WERI-Rb-1 (cell line): ENCODE data around the gene RAPGEF1.
"Not testable (repeated sequence)": the region's sequence is repeated elsewhere in the genome, so short reads cannot be mapped to it uniquely, and the experiment has no call there.

ENCODE experiments used
- DNase-seq: peaks from one replicate; pipeline ENCODE4 v3.0.0-alpha.2; 2020
- H3K27ac ChIP-seq: fragments of 250-450 bp; sonication (Bioruptor Pico); 2 replicates; pipeline ENCODE4 v1.5.1; 2020; ENCODE audit warnings: mild to moderate bottlenecking, moderate library complexity
- H3K27me3 ChIP-seq: fragments of 250-450 bp; sonication (Bioruptor Pico); 2 replicates; pipeline ENCODE4 v1.5.1; 2021; ENCODE audit warnings: mild to moderate bottlenecking, low read depth, moderate library complexity; ENCODE audit not compliant: insufficient read depth, severe bottlenecking
- H3K36me3 ChIP-seq: fragments of 250-450 bp; sonication (Bioruptor Pico); 2 replicates; pipeline ENCODE4 v1.5.1; 2020; ENCODE audit warnings: mild to moderate bottlenecking, moderate library complexity
- H3K4me3 ChIP-seq: 2 replicates; pipeline ENCODE4 v1.5.1; 2011; ENCODE audit warnings: low read depth, mild to moderate bottlenecking, control low read depth, low read length
- H3K9me3 ChIP-seq: fragments of 250-450 bp; sonication (Bioruptor Pico); 2 replicates; pipeline ENCODE4 v1.5.1; 2021; ENCODE audit warnings: mild to moderate bottlenecking, moderate library complexity; ENCODE audit not compliant: severe bottlenecking
- CTCF ChIP-seq: IDR thresholded peaks from 2 replicates; pipeline ENCODE4 v1.5.1; 2011; ENCODE audit warnings: low read depth, mild to moderate bottlenecking, control low read depth, inconsistent platforms, low read length

RAPGEF1 gene

GRCh38 chr9:131658377-131659129, 81.3 kb downstream of the RAPGEF1 start:
- no peaks in the 10 kb centered on the region for H3K27me3 ChIP-seq
- no peak for DNase-seq
- no peaks in the 10 kb centered on the region for H3K36me3 ChIP-seq
- H3K9me3 ChIP-seq, result no peaks in the 10 kb centered on the region
- no peak overlapping the region for H3K27ac ChIP-seq
- no peak overlapping the region for H3K4me3 ChIP-seq
- TF ChIP-seq CTCF, result no peak

DNA sequence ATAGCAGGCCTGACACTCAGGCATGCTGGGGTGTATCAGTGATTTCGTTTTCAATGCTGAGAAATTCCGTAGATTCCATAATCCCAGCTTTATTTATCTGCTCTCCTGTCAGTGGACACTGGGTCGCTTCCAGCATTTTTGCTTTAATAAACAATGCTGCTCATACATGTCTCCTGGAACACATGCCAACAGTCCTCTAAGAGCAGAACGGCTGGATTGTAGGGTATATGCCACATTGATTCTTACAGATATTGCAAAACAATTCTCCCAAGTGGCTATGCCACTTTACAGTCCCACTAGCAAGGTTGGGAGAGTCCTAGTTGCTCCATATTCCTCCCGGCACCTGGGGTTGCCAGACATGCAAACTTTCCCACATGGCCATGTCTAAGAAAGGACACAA, 81.9 kb downstream of the RAPGEF1 start:
- Histone ChIP-seq H3K9me3 (no peaks in the 10 kb centered on the region), H3K36me3 (no peaks in the 10 kb centered on the region), H3K4me3 (no peak overlapping the region), H3K27ac (no peak overlapping the region), H3K27me3 (no peaks in the 10 kb centered on the region)
- no peak for DNase-seq
- no peak for TF ChIP-seq CTCF

DNA sequence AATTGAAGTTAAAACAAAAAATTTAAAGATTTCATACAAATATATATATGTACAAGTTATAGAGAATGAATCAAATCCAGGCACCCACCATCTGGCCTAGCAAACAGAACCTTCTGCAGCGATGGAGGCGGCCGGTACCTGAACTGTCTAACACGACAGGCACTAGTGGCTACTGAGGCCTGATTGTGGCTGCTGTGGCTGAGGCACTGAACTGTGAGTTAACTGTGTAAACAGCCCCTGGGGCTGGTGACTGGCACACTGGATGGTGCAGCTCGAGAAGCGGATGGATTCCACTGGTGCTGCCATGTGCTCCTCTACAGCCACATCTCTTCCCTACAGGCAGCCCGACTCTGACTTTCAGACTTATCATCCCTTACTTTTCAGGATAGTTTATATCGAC, 82.4 kb downstream of the RAPGEF1 start:
- H3K36me3 ChIP-seq, result no peaks in the 10 kb centered on the region
- H3K27me3 ChIP-seq, result no peaks in the 10 kb centered on the region
- no peak for DNase-seq
- H3K4me3 ChIP-seq, result no peak overlapping the region
- no peaks in the 10 kb centered on the region for H3K9me3 ChIP-seq
- no peak overlapping the region for H3K27ac ChIP-seq
- TF ChIP-seq CTCF, result no peak

DNA sequence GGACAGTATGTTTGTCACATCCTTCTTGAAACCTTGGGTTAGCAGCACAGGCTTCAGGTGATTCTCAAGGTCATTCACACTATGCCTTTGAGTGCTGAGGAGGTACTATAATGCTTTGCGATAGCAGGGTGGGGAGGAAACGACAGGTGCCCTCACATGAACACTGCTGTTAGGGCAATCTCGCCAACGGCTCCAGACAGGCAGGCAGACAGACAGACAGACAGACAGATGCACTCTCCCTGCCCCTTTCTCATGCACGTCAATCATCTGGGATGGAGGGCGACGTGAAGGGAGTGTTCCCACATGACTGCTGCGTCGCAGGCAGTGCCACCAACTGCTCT, 82.9 kb downstream of the RAPGEF1 start:
- TF ChIP-seq CTCF, result no peak
- Histone ChIP-seq H3K4me3 (no peak overlapping the region), H3K9me3 (no peaks in the 10 kb centered on the region), H3K27me3 (no peaks in the 10 kb centered on the region), H3K27ac (no peak overlapping the region), H3K36me3 (no peaks in the 10 kb centered on the region)
- DNase-seq, result no peak

DNA sequence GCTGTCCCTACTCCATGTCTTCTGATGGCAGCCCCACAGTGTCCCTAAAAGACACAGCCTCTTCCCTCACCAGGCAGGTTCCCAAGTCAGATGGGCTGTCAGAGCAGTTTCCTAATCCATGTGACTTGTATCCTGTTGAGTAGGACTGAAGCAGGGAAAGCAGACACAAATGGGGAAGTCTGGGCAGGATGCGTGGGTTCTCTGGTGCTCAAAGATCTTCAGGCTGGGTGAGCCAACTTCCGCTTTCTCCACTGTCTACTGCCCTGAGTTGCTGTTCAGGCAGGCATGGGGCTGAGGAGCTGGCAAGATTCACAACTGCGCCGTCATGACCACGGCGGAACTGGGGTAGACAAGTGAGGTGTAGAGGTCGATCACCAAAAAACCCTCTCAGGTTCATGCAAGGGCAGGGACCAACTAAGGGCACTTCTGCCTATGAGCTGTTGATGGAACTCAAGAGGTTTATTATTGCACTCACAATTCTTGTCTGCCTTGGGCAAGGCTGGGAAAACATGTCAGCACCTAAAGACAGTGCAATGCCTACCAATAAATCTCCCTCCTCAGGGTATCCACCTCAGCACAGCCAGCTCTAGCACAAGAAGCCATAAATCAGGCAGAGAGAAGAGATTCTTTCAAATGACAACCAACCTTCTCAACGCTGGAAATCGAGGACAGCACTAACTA, 83.4 kb downstream of the RAPGEF1 start:
- Histone ChIP-seq H3K36me3 (no peaks in the 10 kb centered on the region), H3K27ac (no peak overlapping the region), H3K9me3 (no peaks in the 10 kb centered on the region), H3K27me3 (no peaks in the 10 kb centered on the region), H3K4me3 (no peak overlapping the region)
- no peak for DNase-seq
- no peak for TF ChIP-seq CTCF

DNA sequence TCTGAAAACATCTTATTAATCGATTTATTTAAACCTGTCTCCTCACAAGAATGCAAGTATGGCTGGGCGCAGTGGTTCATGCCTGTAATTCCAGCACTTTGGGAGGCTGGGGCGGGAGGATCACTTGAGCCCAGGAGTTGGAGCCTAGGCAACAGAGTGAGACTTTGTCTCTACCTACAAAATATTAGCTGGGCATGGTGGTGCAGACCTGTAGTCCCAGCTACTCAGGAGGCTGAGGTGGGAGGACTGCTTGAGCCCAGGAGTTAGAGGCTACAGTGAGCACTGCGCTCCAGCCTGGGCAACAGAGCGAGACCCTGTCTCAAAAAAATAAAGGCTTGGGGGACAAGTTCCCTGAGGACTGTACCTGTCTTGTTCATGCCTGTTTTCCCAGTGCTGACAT, 85.5 kb downstream of the RAPGEF1 start:
- not testable (repeated sequence) for H3K36me3 ChIP-seq, H3K9me3 ChIP-seq, H3K27ac ChIP-seq, H3K27me3 ChIP-seq, DNase-seq, H3K4me3 ChIP-seq
